Activated naive CD8-positive, alpha-beta T cell treated with anti-CD3 and anti-CD28 coated beads for 36 hours (primary cell): ENCODE data around the gene UBE2H. TPM values are rescaled to one million over a fixed set of nuclear protein-coding genes. Genes with fewer than 3 reads are reported as not detected.

Experiments
- DNase-seq: peaks from one replicate; pipeline ENCODE4 v3.0.0; 2021
- H3K27ac Mint-ChIP-seq: one replicate; pipeline ENCODE4 v1.8.0; 2022; ENCODE audit warnings: mild to moderate bottlenecking, moderate library complexity, mixed read lengths
- H3K27me3 Mint-ChIP-seq: one replicate; pipeline ENCODE4 v1.8.0; 2022; ENCODE audit warnings: mild to moderate bottlenecking, mixed read lengths
- H3K36me3 Mint-ChIP-seq: one replicate; pipeline ENCODE4 v1.8.0; 2021; ENCODE audit warnings: mild to moderate bottlenecking, mixed read lengths
- H3K4me1 Mint-ChIP-seq: one replicate; pipeline ENCODE4 v1.8.0; 2021; ENCODE audit warnings: mixed read lengths
- H3K4me3 Mint-ChIP-seq: one replicate; pipeline ENCODE4 v1.8.0; 2022; ENCODE audit warnings: mild to moderate bottlenecking, moderate library complexity, mixed read lengths
- H3K9me3 Mint-ChIP-seq: one replicate; pipeline ENCODE4 v1.8.0; 2022; ENCODE audit warnings: mixed read lengths
- total RNA-seq, 2 experiments: library from RNA; stranded (reverse); gene quantifications; one replicate each; pipeline ENCODE4 v1.2.3, GENCODE V29; 2021

Gene UBE2H
- total RNA-seq, 2 experiments from 2014 or later = 15.7 to 16.9 TPM

DNA sequence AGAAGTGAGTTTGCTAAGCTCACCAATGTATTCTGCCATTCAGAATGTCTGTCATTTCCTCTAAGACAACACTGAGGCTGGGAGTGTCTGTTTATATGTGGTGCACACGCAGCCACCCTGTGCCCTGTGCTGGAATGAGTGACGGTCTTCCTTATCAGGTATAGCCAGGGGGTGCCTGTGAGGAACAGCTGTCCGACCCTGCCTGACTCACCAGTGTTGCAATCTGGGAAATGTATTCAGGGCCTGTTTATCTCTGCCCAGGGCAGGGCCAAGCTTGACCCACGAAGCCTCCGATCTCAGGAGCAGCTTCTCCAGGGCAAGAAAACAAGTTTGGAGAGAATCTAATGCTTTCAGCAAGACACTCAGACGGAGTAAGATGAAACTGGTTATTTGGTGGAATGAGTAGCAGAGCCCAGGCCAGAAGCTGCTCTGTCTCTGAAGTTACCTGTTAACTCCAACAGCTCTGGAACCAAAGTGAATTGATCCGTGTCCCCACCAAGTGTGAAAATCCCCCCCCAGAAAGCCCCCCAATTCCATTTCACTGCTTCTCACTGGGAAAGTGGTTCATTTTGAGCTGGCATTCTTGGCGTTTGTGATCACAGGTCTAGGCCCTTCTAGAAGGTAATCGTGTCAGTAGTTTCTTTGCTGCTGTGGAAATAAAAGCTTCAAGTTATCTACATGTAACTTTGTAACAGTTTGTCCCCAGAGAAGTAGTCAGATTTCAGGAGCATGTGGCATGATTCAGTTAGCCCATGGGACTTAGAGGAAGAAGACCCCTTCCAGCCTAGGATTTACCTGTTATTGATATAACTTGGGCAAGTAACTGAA, 6.1 kb upstream of the UBE2H start:
- no peak for DNase-seq
- H3K4me1 Mint-ChIP-seq = peaks cover 4% of the 10 kb centered on the region
- no peaks in the 10 kb centered on the region for H3K27me3 Mint-ChIP-seq
- peak overlapping the region; percentile 12 for H3K27ac Mint-ChIP-seq
- H3K36me3 Mint-ChIP-seq = no peaks in the 10 kb centered on the region
- H3K4me3 Mint-ChIP-seq = no peak overlapping the region
- no peaks in the 10 kb centered on the region for H3K9me3 Mint-ChIP-seq

DNA sequence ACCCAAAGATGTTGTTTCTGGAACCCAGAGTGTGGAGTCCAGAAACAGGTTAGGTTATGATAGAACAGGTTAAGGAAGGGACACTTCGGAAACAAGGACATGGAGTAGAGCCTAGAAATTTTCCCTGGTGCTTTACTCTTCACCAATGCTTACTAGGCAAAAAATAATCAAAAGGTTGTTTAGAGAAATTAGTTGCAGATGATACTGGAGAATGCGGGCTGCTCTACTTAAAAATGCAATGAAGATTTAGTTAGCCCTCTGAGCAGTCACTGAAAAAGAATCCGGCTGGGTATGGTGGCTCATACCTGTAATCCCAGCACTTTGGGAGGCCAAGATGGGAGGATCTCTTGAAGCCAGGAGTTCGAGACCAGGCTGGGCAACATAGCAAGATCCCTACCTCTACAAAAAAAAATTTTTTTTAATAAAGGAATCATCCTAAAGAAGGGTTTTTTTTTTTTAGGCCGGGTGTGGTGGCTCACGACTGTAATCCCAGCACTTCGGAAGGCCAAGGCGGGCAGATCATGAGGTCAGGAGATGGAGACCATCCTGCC, 3.3 kb upstream of the UBE2H start:
- no peak for DNase-seq
- Mint-ChIP-seq H3K27me3 (no peaks in the 10 kb centered on the region), H3K9me3 (no peaks in the 10 kb centered on the region), H3K36me3 (no peaks in the 10 kb centered on the region), H3K4me1 (peaks cover 14% of the 10 kb centered on the region), H3K27ac (no peak overlapping the region), H3K4me3 (no peak overlapping the region)

DNA sequence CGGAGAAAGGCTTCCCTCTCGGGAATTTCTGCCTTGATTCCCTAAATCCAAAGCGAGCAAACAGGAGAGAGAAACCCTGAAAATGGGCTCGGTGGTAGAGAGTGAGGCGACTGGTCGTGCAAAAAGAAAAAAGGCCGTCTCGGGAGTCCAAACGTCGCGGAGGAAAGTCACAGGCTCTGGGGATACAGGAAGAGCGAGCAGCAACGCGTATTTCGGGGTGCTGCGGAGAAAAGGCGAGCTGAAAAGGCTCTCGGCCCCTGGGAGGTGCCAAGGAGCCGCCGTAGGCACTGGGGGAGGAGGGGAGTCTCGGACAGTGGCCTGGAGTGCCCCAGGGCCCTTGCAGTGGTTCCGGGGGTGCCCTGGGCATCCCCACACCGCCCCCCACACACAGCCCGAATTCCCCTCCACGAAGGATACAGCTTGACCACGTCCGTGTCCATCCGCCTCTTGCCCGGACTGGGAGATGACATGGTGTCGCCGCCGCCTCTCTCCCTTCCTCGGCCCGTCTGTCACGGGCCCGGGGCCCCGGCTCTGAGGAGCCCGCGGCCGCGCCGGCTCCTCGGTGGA, 591 bp downstream of the UBE2H start:
- Mint-ChIP-seq H3K36me3 (no peaks in the 10 kb centered on the region), H3K9me3 (no peaks in the 10 kb centered on the region), H3K27me3 (no peaks in the 10 kb centered on the region), H3K4me1 (peaks cover 19% of the 10 kb centered on the region), H3K27ac (no peak overlapping the region), H3K4me3 (no peak overlapping the region)
- no peak for DNase-seq

DNA sequence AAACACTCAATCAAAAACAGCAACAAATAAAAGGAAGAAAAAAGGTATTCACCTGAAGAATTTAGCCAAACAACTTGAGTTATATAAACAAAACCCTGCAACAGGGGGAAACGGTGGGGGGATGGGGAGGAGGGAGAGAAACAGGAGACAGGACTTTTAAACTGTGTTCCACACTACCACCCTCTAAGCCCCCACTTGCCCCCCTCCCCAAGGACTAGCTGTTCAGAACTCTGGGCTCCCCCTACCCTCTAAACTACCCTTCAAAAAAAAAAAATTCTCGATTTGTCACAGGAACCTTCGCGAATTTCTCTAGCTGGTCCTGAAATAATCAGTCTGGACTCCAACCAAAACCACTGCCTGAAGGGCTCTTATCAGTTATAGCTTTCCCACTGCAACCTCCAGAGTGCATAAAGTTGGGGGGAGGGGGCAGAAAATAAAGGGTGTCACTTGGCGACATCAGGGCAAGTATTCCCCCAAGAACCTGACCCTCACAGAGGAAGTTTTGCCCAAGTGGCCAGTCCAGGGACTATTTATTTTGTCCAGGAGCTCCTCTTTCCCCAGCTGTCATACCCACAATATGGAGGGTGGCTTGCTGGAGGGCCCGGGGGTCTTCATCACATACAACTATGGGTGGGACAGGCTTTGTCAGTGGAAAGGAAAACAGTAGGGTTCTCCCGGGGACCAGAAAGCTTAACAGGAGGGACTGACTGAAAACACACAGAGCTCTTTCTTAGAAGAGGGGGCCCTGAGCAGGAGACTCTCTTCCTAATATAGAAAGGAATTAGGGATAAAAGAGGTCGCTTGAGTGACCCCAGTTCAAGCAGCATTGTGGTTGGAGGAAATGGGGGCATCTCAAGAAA, 1.3 kb downstream of the UBE2H start:
- Mint-ChIP-seq H3K9me3 (no peaks in the 10 kb centered on the region), H3K4me1 (peaks cover 24% of the 10 kb centered on the region), H3K4me3 (no peak overlapping the region), H3K27ac (no peak overlapping the region), H3K27me3 (no peaks in the 10 kb centered on the region), H3K36me3 (peaks cover 2% of the 10 kb centered on the region)
- DNase-seq = no peak

DNA sequence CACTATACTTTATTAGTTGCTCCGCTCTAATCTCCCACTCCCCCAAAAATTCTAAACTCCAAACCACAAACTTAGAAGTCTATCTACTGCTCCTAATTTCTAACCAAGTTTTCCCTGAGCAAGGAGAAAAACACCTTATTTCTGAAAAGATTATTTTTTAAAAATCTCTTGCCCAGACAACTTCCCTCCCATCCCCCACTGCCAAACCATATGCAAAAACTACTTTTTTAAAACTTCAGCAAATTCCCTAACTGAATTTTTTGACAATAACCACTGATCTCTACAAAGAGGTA, 1.9 kb downstream of the UBE2H start:
- Mint-ChIP-seq H3K4me1 (peaks cover 25% of the 10 kb centered on the region), H3K4me3 (no peak overlapping the region), H3K27me3 (no peaks in the 10 kb centered on the region), H3K36me3 (peaks cover 2% of the 10 kb centered on the region), H3K9me3 (no peaks in the 10 kb centered on the region), H3K27ac (no peak overlapping the region)
- DNase-seq = no peak

DNA sequence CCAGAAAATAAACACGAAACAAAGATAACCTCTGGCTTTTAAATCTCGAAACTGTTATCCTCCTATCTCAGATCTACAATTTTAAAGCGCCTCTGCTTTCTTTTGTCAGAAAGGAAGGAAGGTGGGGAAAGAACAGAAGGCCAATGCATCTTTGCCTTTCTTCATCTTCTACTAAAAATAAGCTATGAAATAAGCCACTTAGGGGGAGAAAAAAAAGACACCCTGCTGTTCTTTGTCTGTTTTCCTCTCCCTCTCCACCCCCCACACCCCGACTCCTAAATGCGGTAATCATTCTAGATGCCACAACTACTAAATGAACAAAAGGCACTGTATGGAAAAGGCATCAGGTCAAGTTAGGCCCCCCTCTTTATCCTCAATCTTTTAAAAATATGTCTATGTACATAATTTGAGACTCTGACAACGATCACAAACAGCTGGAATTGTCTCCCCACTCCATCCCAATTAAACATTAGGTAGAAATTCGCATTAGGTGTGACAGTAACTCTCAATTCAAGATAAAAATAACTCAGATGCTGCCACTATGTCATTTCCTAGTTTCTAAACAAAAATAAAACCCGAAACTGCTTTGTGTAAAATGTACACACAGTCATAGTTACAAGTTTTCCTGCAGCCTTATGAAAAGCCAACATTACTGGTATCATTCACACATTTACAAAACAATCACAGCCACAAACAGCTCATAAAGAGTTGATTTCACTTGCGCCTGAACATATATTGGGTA, 2.4 kb downstream of the UBE2H start:
- DNase-seq = no peak
- Mint-ChIP-seq H3K4me1 (peaks cover 21% of the 10 kb centered on the region), H3K36me3 (peaks cover 2% of the 10 kb centered on the region), H3K9me3 (no peaks in the 10 kb centered on the region), H3K4me3 (no peak overlapping the region), H3K27ac (no peak overlapping the region), H3K27me3 (no peaks in the 10 kb centered on the region)

DNA sequence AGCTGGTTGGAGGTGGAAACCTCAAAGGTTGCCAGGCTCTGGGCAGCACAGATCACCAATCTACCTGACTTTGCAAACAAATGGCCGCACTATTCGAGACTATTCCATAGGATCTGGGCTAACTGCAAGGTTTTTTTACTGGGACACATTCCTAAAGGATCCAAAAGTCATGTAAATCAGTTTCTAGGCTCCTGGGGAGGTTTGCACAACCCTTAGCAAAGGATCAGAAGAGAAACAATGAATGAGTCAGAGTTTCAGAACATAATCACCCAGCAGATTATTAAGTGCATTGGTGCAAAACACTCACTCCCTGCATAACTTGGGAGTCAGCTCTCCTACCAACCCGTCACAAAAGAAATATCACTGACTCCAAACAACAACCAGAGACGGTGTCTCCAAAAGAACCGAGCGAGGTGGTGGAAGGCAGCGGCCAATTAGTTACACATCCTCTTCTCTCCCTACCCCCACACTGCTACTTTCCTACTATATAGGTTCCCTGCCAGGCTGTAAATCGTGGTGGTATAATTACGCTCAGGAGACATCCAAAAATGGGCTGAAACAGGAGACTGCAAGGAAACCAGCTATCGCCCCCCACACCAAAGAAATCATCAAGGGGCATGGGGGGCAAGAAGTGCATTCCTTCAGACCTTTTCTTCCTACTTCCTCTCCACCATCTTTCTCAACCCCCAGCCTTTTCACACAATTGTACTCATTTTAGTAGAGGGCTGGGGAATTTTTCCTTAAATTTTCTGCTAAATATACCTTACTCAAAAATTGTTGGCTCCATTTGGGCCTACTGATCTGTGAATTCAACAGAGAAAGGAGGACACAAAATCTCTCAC, 3.2 kb downstream of the UBE2H start:
- DNase-seq = peak; percentile 40

DNA sequence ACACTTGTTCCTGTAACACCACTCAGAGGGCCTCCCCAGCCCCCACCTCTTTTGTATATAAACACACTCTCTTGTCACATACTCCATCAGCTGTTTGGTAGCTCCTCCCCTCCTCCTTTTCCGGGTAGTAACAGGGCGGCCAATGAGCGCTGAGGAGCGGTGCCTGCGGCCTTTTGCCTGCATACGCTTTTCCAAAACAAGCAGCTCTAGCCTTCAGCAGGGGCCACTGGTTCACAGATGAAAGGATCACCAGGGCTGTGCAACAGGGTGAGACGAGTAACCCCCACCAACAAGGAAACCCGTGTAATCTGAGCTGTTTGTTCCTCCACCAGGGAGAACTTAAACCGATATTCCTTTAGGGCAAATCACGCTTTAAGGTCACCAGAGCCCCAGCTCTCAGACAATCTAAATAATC, 3.9 kb downstream of the UBE2H start:
- Mint-ChIP-seq H3K4me1 (peaks cover 29% of the 10 kb centered on the region), H3K27me3 (no peaks in the 10 kb centered on the region), H3K4me3 (no peak overlapping the region), H3K27ac (no peak overlapping the region), H3K9me3 (peaks cover 2% of the 10 kb centered on the region), H3K36me3 (peaks cover 15% of the 10 kb centered on the region)
- peak; percentile 85 for DNase-seq

More for the DNA sequence above, 3.2 kb downstream of the UBE2H start:
- H3K36me3 Mint-ChIP-seq = peaks cover 11% of the 10 kb centered on the region
- peaks cover 2% of the 10 kb centered on the region for H3K9me3 Mint-ChIP-seq
- no peaks in the 10 kb centered on the region for H3K27me3 Mint-ChIP-seq
- H3K4me3 Mint-ChIP-seq = no peak overlapping the region
- H3K27ac Mint-ChIP-seq = no peak overlapping the region
- H3K4me1 Mint-ChIP-seq = peaks cover 29% of the 10 kb centered on the region

DNA sequence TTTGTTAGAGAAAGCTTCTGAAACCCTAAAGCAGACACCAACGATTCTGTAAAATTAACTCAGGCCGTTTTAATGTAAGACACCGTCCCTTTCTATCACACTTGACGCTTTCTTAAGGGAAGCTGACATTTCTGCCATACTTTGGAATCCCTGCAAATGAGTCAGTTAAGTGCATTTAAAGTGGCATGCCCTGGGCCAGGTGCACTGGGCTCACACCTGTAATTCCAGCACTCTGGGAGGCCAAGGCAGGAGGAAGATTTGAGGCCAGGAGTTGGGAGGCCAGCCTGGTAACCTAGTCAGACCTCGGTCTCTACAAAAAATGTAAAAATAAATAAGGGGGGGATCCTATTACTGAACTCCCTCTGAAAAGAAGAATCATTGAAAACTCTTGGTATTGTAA, 4.4 kb downstream of the UBE2H start:
- Mint-ChIP-seq H3K27me3 (no peaks in the 10 kb centered on the region), H3K4me1 (peaks cover 28% of the 10 kb centered on the region), H3K4me3 (no peak overlapping the region), H3K36me3 (peaks cover 18% of the 10 kb centered on the region), H3K9me3 (peaks cover 2% of the 10 kb centered on the region), H3K27ac (no peak overlapping the region)
- no peak for DNase-seq

DNA sequence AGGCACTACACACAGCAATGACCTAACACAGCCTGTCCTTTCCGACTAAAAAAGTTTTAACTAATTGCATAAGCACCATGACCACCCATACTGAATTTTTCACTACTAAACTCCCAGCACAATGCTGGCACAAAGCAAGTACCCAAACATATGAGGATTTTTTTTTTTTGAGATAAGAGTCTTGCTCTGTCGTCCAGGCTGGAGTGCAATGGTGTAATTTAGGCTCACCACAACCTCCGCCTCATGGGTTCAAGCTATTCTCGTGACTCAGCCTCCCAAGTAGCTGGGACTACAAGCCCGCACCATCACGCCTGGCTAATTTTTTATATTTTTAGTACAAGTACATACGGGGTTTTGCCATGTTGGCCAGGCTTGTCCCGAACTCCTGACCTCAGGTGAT, 5.1 kb downstream of the UBE2H start:
- DNase-seq = no peak
- peaks cover 24% of the 10 kb centered on the region for H3K4me1 Mint-ChIP-seq
- H3K27ac Mint-ChIP-seq = no peak overlapping the region
- H3K36me3 Mint-ChIP-seq = peaks cover 18% of the 10 kb centered on the region
- H3K9me3 Mint-ChIP-seq = peaks cover 2% of the 10 kb centered on the region
- no peak overlapping the region for H3K4me3 Mint-ChIP-seq
- H3K27me3 Mint-ChIP-seq = no peaks in the 10 kb centered on the region

DNA sequence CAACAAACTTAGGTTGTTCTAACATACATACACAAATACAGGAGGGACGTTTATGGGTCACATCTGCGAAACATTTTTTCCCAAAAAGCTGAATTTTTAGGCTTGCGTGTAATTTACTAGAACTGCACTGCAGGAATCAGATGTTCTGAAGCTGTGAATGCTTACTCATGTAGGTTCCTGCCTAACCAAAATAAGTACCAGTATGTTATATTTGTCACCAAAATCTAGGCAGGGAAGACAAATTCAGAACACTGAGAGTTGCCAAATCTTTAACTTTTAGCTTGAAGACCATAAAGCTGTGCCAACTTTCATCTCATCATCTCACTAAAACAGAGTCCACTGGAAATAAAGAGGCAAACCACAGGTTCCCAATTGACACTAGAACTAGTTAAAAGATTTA, 5.7 kb downstream of the UBE2H start:
- peaks cover 24% of the 10 kb centered on the region for H3K4me1 Mint-ChIP-seq
- no peak overlapping the region for H3K4me3 Mint-ChIP-seq
- H3K27me3 Mint-ChIP-seq = no peaks in the 10 kb centered on the region
- no peak for DNase-seq
- H3K36me3 Mint-ChIP-seq = peaks cover 18% of the 10 kb centered on the region
- H3K27ac Mint-ChIP-seq = no peak overlapping the region
- H3K9me3 Mint-ChIP-seq = peaks cover 2% of the 10 kb centered on the region

DNA sequence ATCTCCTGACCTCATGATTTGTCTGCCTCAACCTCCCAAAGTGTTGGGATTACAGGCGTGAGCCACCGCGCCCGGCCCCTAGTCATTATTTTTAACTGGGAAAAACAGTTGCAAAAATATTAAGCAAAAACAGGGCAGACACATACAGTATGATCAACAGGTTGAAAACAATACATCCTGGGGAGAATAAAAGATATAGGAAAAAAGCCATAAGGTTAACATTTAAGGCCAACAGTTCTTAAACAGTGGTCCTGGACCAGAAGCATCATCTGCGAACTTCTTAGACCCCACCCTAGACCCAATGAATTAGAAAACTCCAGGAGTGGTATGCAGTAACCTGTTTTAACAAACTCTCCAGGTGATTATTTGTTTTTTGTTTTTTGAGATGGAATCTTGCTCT, 6.5 kb downstream of the UBE2H start:
- Mint-ChIP-seq H3K27ac (no peak overlapping the region), H3K27me3 (no peaks in the 10 kb centered on the region), H3K36me3 (peaks cover 18% of the 10 kb centered on the region), H3K4me1 (peaks cover 19% of the 10 kb centered on the region), H3K4me3 (no peak overlapping the region), H3K9me3 (peaks cover 2% of the 10 kb centered on the region)
- no peak for DNase-seq

DNA sequence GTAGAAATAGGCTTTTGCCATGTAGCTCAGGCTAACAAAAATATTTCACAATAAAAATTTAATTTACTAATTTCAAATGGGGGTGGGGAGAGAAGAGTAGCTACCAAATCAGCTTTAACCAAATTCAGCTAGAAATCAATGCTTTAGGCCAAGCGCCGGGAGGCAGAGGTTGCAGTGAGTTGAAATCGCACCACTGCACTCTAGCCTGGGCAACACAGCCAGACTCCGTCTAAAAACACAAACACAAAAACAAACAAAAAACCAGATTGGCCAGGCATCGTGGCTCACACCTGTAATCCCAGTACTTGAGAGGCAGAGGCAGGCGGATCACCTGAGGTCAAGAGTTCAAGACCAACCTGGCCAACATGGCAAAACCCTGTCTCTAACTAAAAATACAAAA, 9.4 kb downstream of the UBE2H start:
- peaks cover 2% of the 10 kb centered on the region for H3K9me3 Mint-ChIP-seq
- H3K27ac Mint-ChIP-seq = no peak overlapping the region
- H3K4me1 Mint-ChIP-seq = peaks cover 21% of the 10 kb centered on the region
- H3K27me3 Mint-ChIP-seq = no peaks in the 10 kb centered on the region
- no peak overlapping the region for H3K4me3 Mint-ChIP-seq
- H3K36me3 Mint-ChIP-seq = peaks cover 20% of the 10 kb centered on the region
- DNase-seq = no peak

DNA sequence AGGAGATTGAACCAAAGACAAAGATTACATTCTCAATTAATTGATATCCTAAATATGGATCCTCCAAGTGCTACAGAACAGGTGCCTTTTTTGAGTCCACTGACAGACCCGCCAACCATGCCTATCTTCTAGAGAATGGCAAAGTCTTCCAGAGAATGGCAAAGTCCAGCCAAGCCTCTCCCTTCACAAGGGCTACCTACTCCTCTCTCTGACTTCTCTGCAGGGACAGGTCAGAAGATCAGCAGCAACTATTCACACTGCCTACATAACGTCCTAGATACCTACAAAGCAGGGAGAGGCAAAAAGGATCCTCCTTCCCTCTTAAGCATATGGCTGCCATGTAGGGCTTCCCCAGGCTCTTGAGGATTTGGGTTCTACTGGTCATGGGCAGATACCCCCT, 12.4 kb downstream of the UBE2H start:
- DNase-seq = no peak
- H3K4me3 Mint-ChIP-seq = no peak overlapping the region
- peaks cover 18% of the 10 kb centered on the region for H3K36me3 Mint-ChIP-seq
- peaks cover 10% of the 10 kb centered on the region for H3K4me1 Mint-ChIP-seq
- peaks cover 2% of the 10 kb centered on the region for H3K9me3 Mint-ChIP-seq
- H3K27ac Mint-ChIP-seq = no peak overlapping the region
- no peaks in the 10 kb centered on the region for H3K27me3 Mint-ChIP-seq
